CD14-positive monocyte (primary cell): ENCODE data around the gene CST3. TPM values are rescaled to one million over a fixed set of nuclear protein-coding genes. Genes with fewer than 3 reads are reported as not detected.
A peak's percentile ranks its signal among the peaks of the same experiment; 100 is the strongest.

Experiments
- DNase-seq, 3 donors: peaks; one replicate each; pipeline ENCODE4 v3.0.0-alpha.2; 2011 to 2022
- H2AFZ ChIP-seq: 2 replicates; pipeline ENCODE4 v1.6.0; 2012; ENCODE audit warnings: mild to moderate bottlenecking, low read depth, low read length, inconsistent platforms; ENCODE audit not compliant: insufficient read depth, poor library complexity, severe bottlenecking
- H3K27ac ChIP-seq, 2 donors: 1 replicate in 1 of 2; 2 replicates in 1 of 2; pipeline ENCODE4 v1.5.1; 2012 to 2013; ENCODE audit warnings: low read length in 2 of 2, control low read depth in 1 of 2, inconsistent platforms in 1 of 2, low read depth in 1 of 2, mild to moderate bottlenecking in 1 of 2
- H3K27me3 ChIP-seq, 2 donors: one replicate each; pipeline versions ENCODE4 v1.6.0 to v1.6.1; 2011 to 2013; ENCODE audit warnings: low read length in 2 of 2; ENCODE audit not compliant: control insufficient read depth in 2 of 2, insufficient read depth in 2 of 2
- H3K36me3 ChIP-seq, 2 donors: replicated peaks in 1 of 2; 1 replicate in 1 of 2; 2 replicates in 1 of 2; pipeline versions ENCODE4 v1.5.1 to v1.6.1; 2012 to 2013; ENCODE audit warnings: low read length in 2 of 2, control low read depth in 1 of 2, inconsistent platforms in 1 of 2, mild to moderate bottlenecking in 1 of 2; ENCODE audit not compliant: insufficient read depth in 2 of 2, control insufficient read depth in 1 of 2
- H3K4me1 ChIP-seq, 2 donors: 1 replicate in 1 of 2; 2 replicates in 1 of 2; pipeline versions ENCODE4 v1.5.1 to v1.6.1; 2012 to 2013; ENCODE audit warnings: low read length in 2 of 2, control low read depth in 1 of 2, inconsistent platforms in 1 of 2, mild to moderate bottlenecking in 1 of 2, moderate library complexity in 1 of 2; ENCODE audit not compliant: insufficient read depth in 2 of 2, control insufficient read depth in 1 of 2
- H3K4me2 ChIP-seq: replicated peaks from 2 replicates; pipeline ENCODE3; 2012; ENCODE audit warnings: low read length, moderate library complexity, mild to moderate bottlenecking; ENCODE audit not compliant: poor library complexity, severe bottlenecking; ENCODE audit errors: extremely low read depth
- H3K4me3 ChIP-seq, 3 experiments: fragments of 200-600 bp in 1 of 3; sonication (generic) in 1 of 3; replicated peaks in 1 of 3; 1 replicate in 2 of 3; 2 replicates in 1 of 3; pipeline ENCODE4 v1.5.1; 2011 to 2013; ENCODE audit warnings: low read length in 3 of 3, mild to moderate bottlenecking in 3 of 3, control low read depth in 2 of 3, low read depth in 2 of 3, inconsistent platforms in 1 of 3, moderate library complexity in 1 of 3
- H3K79me2 ChIP-seq: 2 replicates; pipeline ENCODE4 v1.6.0; 2012; ENCODE audit warnings: mild to moderate bottlenecking, control low read depth, inconsistent platforms, low read length, moderate library complexity; ENCODE audit not compliant: insufficient read depth
- H3K9ac ChIP-seq: 2 replicates; pipeline ENCODE4 v1.6.0; 2017; ENCODE audit warnings: low read length, mild to moderate bottlenecking; ENCODE audit not compliant: insufficient read depth, poor library complexity, severe bottlenecking
- H3K9me3 ChIP-seq, 2 donors: replicated peaks in 1 of 2; 1 replicate in 1 of 2; 2 replicates in 1 of 2; pipeline versions ENCODE4 v1.5.1 to v1.6.1; 2012 to 2013; ENCODE audit warnings: low read length in 2 of 2, control low read depth in 1 of 2; ENCODE audit not compliant: control insufficient read depth in 1 of 2, insufficient read depth in 1 of 2
- H4K20me1 ChIP-seq: 2 replicates; pipeline ENCODE4 v1.6.0; 2012; ENCODE audit warnings: mild to moderate bottlenecking, low read length, control low read depth, moderate library complexity; ENCODE audit not compliant: insufficient read depth
- H3K27ac Mint-ChIP-seq, 7 donors: one replicate each; pipeline ENCODE4 v1.8.0; 2020; ENCODE audit warnings: mild to moderate bottlenecking in 7 of 7, mixed read lengths in 7 of 7, moderate library complexity in 6 of 7, inconsistent platforms in 2 of 7
- H3K27me3 Mint-ChIP-seq, 3 donors: one replicate each; pipeline ENCODE4 v1.8.0; 2021 to 2022; ENCODE audit warnings: low read depth in 3 of 3, mild to moderate bottlenecking in 3 of 3, mixed read lengths in 3 of 3, moderate library complexity in 3 of 3, inconsistent platforms in 1 of 3
- H3K36me3 Mint-ChIP-seq, 2 donors: one replicate each; pipeline ENCODE4 v1.8.0; 2020; ENCODE audit warnings: mixed read lengths in 2 of 2, inconsistent platforms in 1 of 2, mild to moderate bottlenecking in 1 of 2
- H3K4me1 Mint-ChIP-seq: one replicate; pipeline ENCODE4 v1.8.0; 2020; ENCODE audit warnings: mild to moderate bottlenecking, mixed read lengths
- H3K4me3 Mint-ChIP-seq, 2 donors: one replicate each; pipeline ENCODE4 v1.8.0; 2020; ENCODE audit warnings: mild to moderate bottlenecking in 2 of 2, mixed read lengths in 2 of 2, moderate library complexity in 1 of 2
- H3K9me3 Mint-ChIP-seq, 7 donors: one replicate each; pipeline ENCODE4 v1.8.0; 2020 to 2022; ENCODE audit warnings: mixed read lengths in 7 of 7, mild to moderate bottlenecking in 6 of 7, moderate library complexity in 6 of 7, inconsistent platforms in 2 of 7
- WGBS: methylation state at CpG from one replicate; pipeline ENCODE4 v1.1.5; 2013; ENCODE audit warnings: missing lambda C conversion rate; ENCODE audit not compliant: insufficient coverage; 5-methylcytosine and 5-hydroxymethylcytosine counted together
- intact Hi-C, 2 donors: fragments of 100-400 bp; cut with micrococcal nuclease; formaldehyde crosslinking; loops; one replicate each; pipeline versions ENCODE4 v1.15.0 to v1.15.1; 2023
- polyA plus RNA-seq, 3 donors: library from polyadenylated mRNA; depleted of rRNA in 1 of 3; unstranded in 2 of 3; stranded (reverse) in 1 of 3; fragments of 300-500 nt in 2 of 3; fragments of >200 nt in 1 of 3; fragmentation: Illumina TruSeq in 2 of 3; gene quantifications; 1 replicate in 2 of 3; 2 replicates in 1 of 3; pipeline ENCODE4 v1.2.3, GENCODE V29; 2012 to 2021
- TF ChIP-seq, protein P1 (sequence below): fragments of 200-600 bp; IDR thresholded peaks from one replicate; pipeline ENCODE4 v1.8.0; 2022; ENCODE audit warnings: antibody characterized with exemption, mild to moderate bottlenecking

The CST3 gene
- polyA plus RNA-seq, 3 donors: 1,459 to 3,222 (median 2,657) TPM

DNA sequence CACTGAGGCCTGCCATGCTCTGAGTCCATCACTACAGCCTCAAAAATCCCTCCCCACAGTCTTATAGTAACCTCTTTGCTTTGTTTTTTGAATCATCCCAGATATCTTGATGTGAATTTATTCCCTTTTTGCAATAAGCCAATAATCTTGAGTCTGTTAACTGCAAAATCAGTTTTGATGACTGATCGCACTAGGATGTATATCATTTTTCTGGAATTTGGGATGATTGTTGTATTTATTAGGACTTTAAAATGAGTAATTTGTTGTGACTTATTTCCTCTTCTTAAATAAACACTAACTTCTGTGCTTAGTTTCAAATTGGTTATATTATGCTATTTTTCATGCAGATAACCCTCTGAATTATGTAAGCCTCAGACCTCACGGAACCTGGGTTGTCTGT is 45.5 kb upstream of the CST3 start:
- peaks cover 8% of the 10 kb centered on the region for H3K4me1 Mint-ChIP-seq
- no peak overlapping the region for H3K4me3 Mint-ChIP-seq
- H3K4me2 ChIP-seq: no peak overlapping the region
- H3K27me3 Mint-ChIP-seq: peaks cover 2 to 4% (median 3%) of the 10 kb centered on the region in 3 donors
- peaks cover 5 to 7% of the 10 kb centered on the region in 2 donors for H3K4me1 ChIP-seq
- H3K9me3 ChIP-seq: no peaks in the 10 kb centered on the region
- H3K27me3 ChIP-seq: no peaks in the 10 kb centered on the region
- TF ChIP-seq, protein P1, sequence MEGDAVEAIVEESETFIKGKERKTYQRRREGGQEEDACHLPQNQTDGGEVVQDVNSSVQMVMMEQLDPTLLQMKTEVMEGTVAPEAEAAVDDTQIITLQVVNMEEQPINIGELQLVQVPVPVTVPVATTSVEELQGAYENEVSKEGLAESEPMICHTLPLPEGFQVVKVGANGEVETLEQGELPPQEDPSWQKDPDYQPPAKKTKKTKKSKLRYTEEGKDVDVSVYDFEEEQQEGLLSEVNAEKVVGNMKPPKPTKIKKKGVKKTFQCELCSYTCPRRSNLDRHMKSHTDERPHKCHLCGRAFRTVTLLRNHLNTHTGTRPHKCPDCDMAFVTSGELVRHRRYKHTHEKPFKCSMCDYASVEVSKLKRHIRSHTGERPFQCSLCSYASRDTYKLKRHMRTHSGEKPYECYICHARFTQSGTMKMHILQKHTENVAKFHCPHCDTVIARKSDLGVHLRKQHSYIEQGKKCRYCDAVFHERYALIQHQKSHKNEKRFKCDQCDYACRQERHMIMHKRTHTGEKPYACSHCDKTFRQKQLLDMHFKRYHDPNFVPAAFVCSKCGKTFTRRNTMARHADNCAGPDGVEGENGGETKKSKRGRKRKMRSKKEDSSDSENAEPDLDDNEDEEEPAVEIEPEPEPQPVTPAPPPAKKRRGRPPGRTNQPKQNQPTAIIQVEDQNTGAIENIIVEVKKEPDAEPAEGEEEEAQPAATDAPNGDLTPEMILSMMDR: no peak
- no peaks in the 10 kb centered on the region for H3K79me2 ChIP-seq
- DNase-seq: no peak
- H3K9ac ChIP-seq: no peak overlapping the region
- H3K27ac ChIP-seq: no peak overlapping the region
- H2AFZ ChIP-seq: no peak overlapping the region
- no peaks in the 10 kb centered on the region for H3K36me3 Mint-ChIP-seq
- no peak overlapping the region for H3K27ac Mint-ChIP-seq
- intact Hi-C loops: no loop called here
- no CpG with 5 or more reads among the region's 2 CpGs for WGBS
- no peak overlapping the region for H3K4me3 ChIP-seq
- H4K20me1 ChIP-seq: no peaks in the 10 kb centered on the region
- peaks cover 0 to 2% (median 0%) of the 10 kb centered on the region in 7 donors for H3K9me3 Mint-ChIP-seq
- no peaks in the 10 kb centered on the region for H3K36me3 ChIP-seq

DNA sequence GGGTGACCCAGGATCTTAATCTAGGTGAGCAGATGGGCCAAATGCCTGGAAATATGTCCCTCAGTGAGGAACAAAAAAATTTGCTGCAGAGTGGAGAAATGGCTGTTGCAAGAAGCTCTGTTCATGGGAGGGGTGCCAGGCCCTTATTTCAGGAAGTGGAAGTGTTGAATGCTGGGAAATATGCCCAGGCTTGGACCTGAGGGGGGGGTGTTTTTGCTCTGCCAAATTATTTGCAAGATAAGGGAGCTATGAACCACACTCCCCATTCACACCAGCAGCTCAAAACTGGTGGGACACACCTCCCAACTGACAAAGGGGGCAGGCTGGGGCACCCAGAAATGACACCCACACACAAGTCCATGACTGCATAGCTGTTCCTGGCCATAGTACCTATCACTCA is 42.4 kb upstream of the CST3 start:
- H2AFZ ChIP-seq: peak overlapping the region; percentile 54
- no peak overlapping the region for H3K9ac ChIP-seq
- Mint-ChIP-seq H3K4me1 (peaks cover 8% of the 10 kb centered on the region), H3K27me3 (peaks cover 5 to 9% (median 5%) of the 10 kb centered on the region in 3 donors), H3K4me3 (no peak overlapping the region), H3K9me3 (peaks cover 0 to 2% (median 0%) of the 10 kb centered on the region in 7 donors), H3K36me3 (no peaks in the 10 kb centered on the region), H3K27ac (no peak overlapping the region)
- no peaks in the 10 kb centered on the region for H3K79me2 ChIP-seq
- no peaks in the 10 kb centered on the region for H3K36me3 ChIP-seq
- no peak for DNase-seq
- peaks cover 5 to 7% of the 10 kb centered on the region in 2 donors for H3K4me1 ChIP-seq
- no peak overlapping the region for H3K27ac ChIP-seq
- TF ChIP-seq, protein P1: no peak
- no peaks in the 10 kb centered on the region for H3K27me3 ChIP-seq
- no peak overlapping the region for H3K4me2 ChIP-seq
- H3K4me3 ChIP-seq: no peak overlapping the region
- H3K9me3 ChIP-seq: no peaks in the 10 kb centered on the region
- H4K20me1 ChIP-seq: no peaks in the 10 kb centered on the region
- intact Hi-C loops: no loop called here
